Aorta (tissue), 5 donors: ENCODE results near the gene SLC38A9. TPM values are rescaled to one million over a fixed set of nuclear protein-coding genes. Genes with fewer than 3 reads are reported as not detected.
"Not testable (repeated sequence)": the region's sequence is repeated elsewhere in the genome, so short reads cannot be mapped to it uniquely, and the experiment has no call there.

Experiments
- ATAC-seq: fragments of 200-7000 bp; cut with Tn5 transposase; one replicate; pipeline ENCODE4 v1.9.1; 2022; ENCODE audit warnings: moderate library complexity; ENCODE audit not compliant: low FRiP score
- DNase-seq, 2 donors: peaks; one replicate each; pipeline ENCODE4 v3.0.0-alpha.2; 2020
- H3K27ac ChIP-seq, 2 donors: one replicate each; pipeline ENCODE4 v1.5.1; 2013; ENCODE audit warnings: low read length in 2 of 2, mild to moderate bottlenecking in 2 of 2, moderate library complexity in 2 of 2, control low read depth in 1 of 2, inconsistent platforms in 1 of 2, low read depth in 1 of 2
- H3K27me3 ChIP-seq, 2 donors: one replicate each; pipeline ENCODE4 v1.6.1; 2013; ENCODE audit warnings: control low read depth in 1 of 2, low read length in 1 of 2, mild to moderate bottlenecking in 1 of 2, moderate library complexity in 1 of 2; ENCODE audit not compliant: insufficient read depth in 2 of 2, control insufficient read depth in 1 of 2
- H3K36me3 ChIP-seq, 2 donors: one replicate each; pipeline ENCODE4 v1.6.1; 2013; ENCODE audit warnings: control low read depth in 1 of 2, low read length in 1 of 2, mild to moderate bottlenecking in 1 of 2; ENCODE audit not compliant: insufficient read depth in 2 of 2, control insufficient read depth in 1 of 2
- H3K4me1 ChIP-seq, 2 donors: one replicate each; pipeline ENCODE4 v1.6.1; 2013; ENCODE audit warnings: low read length in 2 of 2, control low read depth in 1 of 2, mild to moderate bottlenecking in 1 of 2, moderate library complexity in 1 of 2; ENCODE audit not compliant: insufficient read depth in 2 of 2, control insufficient read depth in 1 of 2
- H3K4me3 ChIP-seq, 2 donors: one replicate each; pipeline ENCODE4 v1.5.1; 2013; ENCODE audit warnings: low read length in 2 of 2, control low read depth in 1 of 2, mild to moderate bottlenecking in 1 of 2
- H3K9me3 ChIP-seq: one replicate; pipeline ENCODE4 v1.6.1; 2013; ENCODE audit warnings: mild to moderate bottlenecking, low read length; ENCODE audit not compliant: control insufficient read depth
- WGBS, 2 donors: extraction: QIAGEN DNeasy Blood & Tissue Kit; methylation state at CpG; one replicate each; pipeline ENCODE4 v1.1.7; 2013; 5-methylcytosine and 5-hydroxymethylcytosine counted together
- intact Hi-C, 2 donors: fragments of 100-400 bp; cut with DNase I; formaldehyde crosslinking; loops; one replicate each; pipeline versions ENCODE4 v1.14.2 to v1.15.0; 2022
- polyA plus RNA-seq, 2 donors: library from polyadenylated mRNA; stranded (reverse); fragments of 200-250 nt; gene quantifications; one replicate each; pipeline ENCODE4 v1.2.3, GENCODE V29; 2013
- total RNA-seq, 2 donors: library from RNA; stranded (reverse); fragmentation: NEBNext Ultra II Directional; extraction: Animal tissue kit (Norgen Biotek cat#: 25700); gene quantifications; one replicate each; pipeline ENCODE4 v1.2.1, GENCODE V29; 2021
- donor health status: healthy with polysubstance abuse.
- donor health status: Bipolar disorder and iron deficiency.
- donor health status: DM: no; HTN: no; CAD: no.
- donor health status: DM: no; HTN: no; CAD: no.
- donor health status: DM: yes; HTN: yes; CAD: no.

The SLC38A9 gene
- total and polyA plus RNA-seq, 4 donors = 9.3 to 34.7 (median 17.1) TPM

DNA sequence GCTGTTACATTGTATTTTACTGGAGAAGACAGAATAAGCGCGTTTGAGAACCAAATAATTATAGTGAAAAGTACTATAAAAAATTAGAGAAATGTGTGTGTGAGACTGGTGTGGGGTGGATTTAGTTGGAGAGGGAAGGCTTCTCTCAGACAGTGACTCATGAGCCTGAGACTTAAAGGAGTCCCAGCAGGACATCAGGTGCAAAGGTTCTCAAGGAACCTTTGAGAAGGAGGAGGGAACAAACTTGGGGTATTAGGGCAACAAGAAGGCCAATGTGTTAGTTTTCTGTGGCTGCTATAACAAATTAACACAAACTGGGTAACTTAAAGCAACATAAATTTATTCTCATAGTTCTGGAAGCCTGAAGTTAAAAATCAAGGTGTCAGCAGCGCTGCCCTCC lies 30.7 kb upstream of the SLC38A9 start:
- WGBS, 2 donors = 92 to 96% methylated on average over 3 of the region's 3 CpGs
- Histone ChIP-seq H3K4me3 (no peak overlapping the region), H3K4me1 (no peaks in the 10 kb centered on the region), H3K27me3 (no peaks in the 10 kb centered on the region), H3K27ac (no peak overlapping the region), H3K9me3 (no peaks in the 10 kb centered on the region), H3K36me3 (no peaks in the 10 kb centered on the region)
- intact Hi-C loops = no loop called here
- no peak for ATAC-seq
- DNase-seq = no peak

DNA sequence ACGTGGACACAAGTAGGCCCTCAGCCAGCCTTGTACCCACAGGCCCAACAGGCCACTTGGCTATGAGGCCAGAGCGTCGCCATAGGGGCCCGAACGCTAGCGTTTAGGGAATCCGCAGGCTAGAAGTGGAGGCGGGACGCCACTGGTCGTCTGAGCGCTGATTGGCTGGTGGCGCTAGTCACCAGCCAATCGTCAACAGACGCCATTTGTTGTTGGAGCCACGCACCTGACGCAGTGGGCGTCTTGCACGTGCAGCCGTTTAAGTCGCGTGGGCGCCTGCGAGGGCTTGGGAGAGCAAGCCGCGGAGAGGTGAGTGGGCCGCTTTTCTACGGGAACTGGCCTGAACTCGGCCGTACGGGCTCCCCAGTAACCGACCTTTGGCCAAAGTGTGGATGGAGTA lies 25.7 kb upstream of the SLC38A9 start, which contains the start of gene DDX4:
Gene DDX4 (plus strand): TSS at position 269 of the 400 bp plus-strand sequence. CDS start 903 bp downstream, outside the sequence.
- Histone ChIP-seq H3K36me3 (no peaks in the 10 kb centered on the region), H3K27me3 (no peaks in the 10 kb centered on the region), H3K27ac (no peak within 1 kb of the TSS), H3K4me1 (no peaks in the 10 kb centered on the region), H3K4me3 (no peak within 1 kb of the TSS), H3K9me3 (no peaks in the 10 kb centered on the region)
- whole genome bisulfite sequencing, 2 donors = 97% methylated on average over 31 of the region's 31 CpGs
- intact Hi-C loops = no loop called here
- ATAC-seq = no peak
- no peak for DNase-seq

DNA sequence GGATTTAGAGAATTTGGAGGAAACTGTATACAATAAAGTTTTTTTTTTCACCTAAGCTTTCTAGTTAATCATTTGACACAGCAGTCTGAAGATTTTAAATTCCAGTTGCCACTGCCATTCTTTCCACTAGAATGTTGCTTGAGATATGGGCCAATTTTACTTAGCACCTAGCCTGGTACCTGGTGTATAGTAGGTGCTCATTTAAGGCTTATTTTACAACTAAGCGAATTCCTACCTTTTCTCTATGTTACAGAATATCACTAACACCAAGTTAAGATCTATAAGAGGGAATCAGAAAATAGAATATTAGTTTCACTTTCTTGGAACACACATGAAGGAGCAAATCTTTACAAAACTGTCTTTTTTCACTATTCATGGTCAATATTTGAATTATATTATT lies 22.5 kb upstream of the SLC38A9 start:
- Histone ChIP-seq H3K36me3 (no peaks in the 10 kb centered on the region), H3K4me1 (no peaks in the 10 kb centered on the region), H3K4me3 (no peak overlapping the region), H3K9me3 (no peaks in the 10 kb centered on the region), H3K27me3 (no peaks in the 10 kb centered on the region), H3K27ac (no peak overlapping the region)
- DNase-seq (no peak), ATAC-seq (no peak)
- intact Hi-C loops = no loop called here
- WGBS, 2 donors = 41 to 100% methylated on average over 1 of the region's 1 CpG

DNA sequence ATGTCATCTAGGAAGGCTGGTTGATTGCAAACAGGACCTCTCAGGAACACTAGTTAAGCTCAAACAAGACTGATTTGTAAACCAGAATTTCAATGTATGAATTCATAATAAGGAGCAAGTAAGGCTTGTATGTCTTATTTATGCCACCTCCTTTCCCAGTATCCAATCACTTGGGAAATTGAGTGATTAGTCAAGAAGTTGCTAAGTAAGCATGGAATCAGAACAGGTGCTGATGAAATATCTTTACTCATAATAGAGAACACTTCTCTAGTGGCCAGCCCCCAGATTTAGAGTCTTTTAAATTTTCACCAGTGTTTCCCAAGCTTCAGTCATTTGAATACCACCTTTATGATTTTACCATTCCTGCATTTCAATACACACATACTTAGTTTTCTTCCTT lies 20.5 kb upstream of the SLC38A9 start:
- Histone ChIP-seq H3K27ac (no peak overlapping the region), H3K27me3 (no peaks in the 10 kb centered on the region), H3K36me3 (no peaks in the 10 kb centered on the region), H3K4me1 (no peaks in the 10 kb centered on the region), H3K4me3 (no peak overlapping the region), H3K9me3 (no peaks in the 10 kb centered on the region)
- intact Hi-C loops = no loop called here
- no peak for ATAC-seq
- DNase-seq = no peak

DNA sequence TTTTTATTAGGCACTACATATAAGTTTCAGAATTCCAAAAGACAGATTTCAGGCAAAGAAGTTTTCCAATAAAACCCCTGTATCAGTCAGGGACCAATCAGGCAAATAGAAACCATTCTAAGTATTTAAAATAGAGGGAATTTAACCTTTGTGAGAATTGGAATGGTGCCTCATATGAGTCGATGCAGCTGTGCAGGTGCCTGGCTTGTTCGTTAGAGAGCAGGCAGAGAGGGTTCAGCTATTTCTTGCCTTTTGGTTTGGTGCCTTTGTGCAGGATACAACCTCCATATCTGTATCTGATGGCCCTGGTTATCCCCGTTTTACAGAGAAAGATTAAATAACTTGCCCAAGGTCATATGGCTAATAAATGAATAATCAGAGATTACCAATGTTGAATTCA lies 19.7 kb upstream of the SLC38A9 start:
- Histone ChIP-seq H3K27ac (no peak overlapping the region), H3K4me1 (no peaks in the 10 kb centered on the region), H3K4me3 (no peak overlapping the region), H3K36me3 (no peaks in the 10 kb centered on the region), H3K9me3 (no peaks in the 10 kb centered on the region), H3K27me3 (no peaks in the 10 kb centered on the region)
- ATAC-seq (no peak), DNase-seq (no peak)
- intact Hi-C loops = no loop called here
- 82 to 87% methylated on average over 3 of the region's 3 CpGs for WGBS, 2 donors

DNA sequence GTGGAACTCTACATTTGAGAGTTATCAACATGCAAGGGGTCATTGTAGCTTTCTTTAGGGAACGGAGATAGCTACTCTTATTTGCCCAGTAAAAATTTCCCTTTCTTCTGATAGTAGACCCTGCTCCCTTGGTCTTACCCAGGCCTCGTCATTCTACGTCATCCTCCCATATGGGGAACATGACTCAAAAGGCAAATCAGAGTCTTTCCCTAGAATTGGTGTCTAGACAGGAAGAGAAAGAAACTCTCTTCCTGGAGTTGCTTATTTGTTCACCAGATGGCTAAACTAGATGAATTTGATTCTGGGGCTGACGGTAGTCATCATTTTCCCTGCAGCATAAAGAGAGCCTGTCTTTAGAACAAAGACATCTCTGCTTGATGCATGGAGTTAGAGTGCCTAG lies 12.2 kb upstream of the SLC38A9 start:
- Histone ChIP-seq H3K36me3 (no peaks in the 10 kb centered on the region), H3K4me1 (no peaks in the 10 kb centered on the region), H3K27ac (no peak overlapping the region), H3K9me3 (no peaks in the 10 kb centered on the region), H3K27me3 (no peaks in the 10 kb centered on the region), H3K4me3 (no peak overlapping the region)
- WGBS, 2 donors = 78 to 80% methylated on average over 4 of the region's 4 CpGs
- DNase-seq (no peak), ATAC-seq (no peak)
- intact Hi-C loops = no loop called here

DNA sequence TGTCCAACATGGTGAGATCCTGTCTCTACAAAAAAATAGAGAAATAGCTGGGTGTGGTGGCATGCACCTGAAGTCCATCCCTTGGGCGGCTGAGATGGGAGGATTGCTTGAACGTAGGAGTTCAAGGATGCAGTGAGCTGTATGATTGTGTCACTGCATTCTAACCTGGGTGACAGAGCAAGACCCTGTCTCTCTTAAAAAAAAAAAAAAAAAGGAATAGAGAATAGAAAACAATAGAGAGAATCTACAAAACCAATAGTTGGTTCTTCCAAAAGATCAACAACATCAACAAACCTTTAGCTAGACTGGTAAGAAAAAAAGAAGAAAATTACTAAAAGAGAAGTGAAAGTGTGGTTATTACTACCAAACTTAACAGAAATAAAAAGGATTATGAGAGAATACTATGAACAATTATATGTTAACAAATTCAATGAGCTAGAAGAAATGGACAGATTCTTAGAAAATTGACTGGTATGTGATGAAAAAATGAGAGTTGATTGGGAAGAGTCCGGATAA lies 8.1 kb upstream of the SLC38A9 start:
- no peak overlapping the region for H3K4me3 ChIP-seq
- H3K9me3 ChIP-seq = no peaks in the 10 kb centered on the region
- no peak for DNase-seq
- H3K27me3 ChIP-seq = no peaks in the 10 kb centered on the region
- H3K36me3 ChIP-seq = no peaks in the 10 kb centered on the region
- ATAC-seq = no peak
- 78 to 93% methylated on average over 3 of the region's 3 CpGs for WGBS, 2 donors
- intact Hi-C loops = no loop called here
- no peak overlapping the region for H3K27ac ChIP-seq
- H3K4me1 ChIP-seq = no peaks in the 10 kb centered on the region

DNA sequence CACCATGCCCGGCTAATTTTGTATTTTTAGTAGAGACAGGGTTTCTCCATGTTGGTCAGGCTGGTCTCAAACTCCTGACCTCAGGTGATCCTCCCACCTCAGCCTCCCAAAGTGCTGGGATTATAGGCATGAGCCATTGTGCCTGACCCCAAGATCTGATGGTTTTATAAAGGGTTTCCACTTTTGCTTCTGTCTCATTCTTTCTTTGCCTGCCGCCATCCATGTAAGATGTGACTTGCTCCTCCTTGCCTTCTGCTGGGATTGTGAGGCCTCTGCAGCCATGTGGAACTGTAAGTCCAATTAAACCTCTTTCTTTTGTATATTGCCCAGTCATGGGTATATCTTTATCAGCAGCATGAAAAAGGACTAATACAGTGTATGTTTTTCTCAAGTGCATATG lies 6.9 kb upstream of the SLC38A9 start:
- WGBS, 2 donors = 94 to 95% methylated on average over 2 of the region's 2 CpGs
- DNase-seq, H3K4me1 ChIP-seq, H3K36me3 ChIP-seq, H3K4me3 ChIP-seq, H3K27me3 ChIP-seq, ATAC-seq, H3K9me3 ChIP-seq, intact Hi-C loops, H3K27ac ChIP-seq: not testable (repeated sequence)

DNA sequence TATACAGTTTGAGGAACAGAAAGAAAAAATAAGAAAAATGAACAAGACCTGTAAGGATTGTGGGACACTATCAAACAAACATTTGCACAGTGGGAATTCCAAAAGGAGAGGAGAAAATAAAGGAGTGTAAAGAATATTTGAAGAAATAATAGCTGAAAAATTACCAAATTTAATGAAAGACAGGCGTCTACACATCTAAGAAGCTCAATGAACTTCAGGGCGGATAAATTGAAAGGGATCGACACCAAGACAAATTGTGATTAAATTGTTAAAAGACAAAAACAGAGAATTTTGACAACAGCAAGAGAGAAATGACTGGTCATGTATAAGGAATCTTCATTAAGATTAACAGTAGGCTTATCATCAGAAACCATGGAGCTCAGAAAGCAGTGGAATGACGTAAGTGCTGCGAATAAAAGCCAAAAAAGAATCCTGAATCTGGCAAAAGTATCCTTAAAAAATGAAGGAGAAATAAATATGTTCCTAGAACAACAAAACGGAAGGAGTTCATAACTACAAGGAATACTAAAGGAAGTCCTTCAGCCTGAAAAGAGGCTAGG lies 3.5 kb upstream of the SLC38A9 start:
- ATAC-seq (no peak), DNase-seq (no peak)
- Histone ChIP-seq H3K4me1 (no peaks in the 10 kb centered on the region), H3K27me3 (no peaks in the 10 kb centered on the region), H3K4me3 (no peak overlapping the region), H3K36me3 (no peaks in the 10 kb centered on the region), H3K9me3 (no peaks in the 10 kb centered on the region), H3K27ac (no peak overlapping the region)
- WGBS, 2 donors = 92 to 93% methylated on average over 6 of the region's 6 CpGs
- intact Hi-C loops = no loop called here
